Activated T-helper 1 cell treated with anti-CD3 and anti-CD28 coated beads, Interleukin-2, amount 50 U/mL, for 16 hours (primary cell): ENCODE measurements around the gene ARID5A.
A peak's percentile ranks its signal among the peaks of the same experiment; 100 is the strongest.
"Not testable (repeated sequence)": the region's sequence is repeated elsewhere in the genome, so short reads cannot be mapped to it uniquely, and the experiment has no call there.

ENCODE experiments used
- DNase-seq, 2 donors: peaks; one replicate each; pipeline ENCODE4 v3.0.0-alpha.2; 2020; ENCODE audit warnings: low read depth in 1 of 2, low spot score in 1 of 2

ARID5A gene

DNA sequence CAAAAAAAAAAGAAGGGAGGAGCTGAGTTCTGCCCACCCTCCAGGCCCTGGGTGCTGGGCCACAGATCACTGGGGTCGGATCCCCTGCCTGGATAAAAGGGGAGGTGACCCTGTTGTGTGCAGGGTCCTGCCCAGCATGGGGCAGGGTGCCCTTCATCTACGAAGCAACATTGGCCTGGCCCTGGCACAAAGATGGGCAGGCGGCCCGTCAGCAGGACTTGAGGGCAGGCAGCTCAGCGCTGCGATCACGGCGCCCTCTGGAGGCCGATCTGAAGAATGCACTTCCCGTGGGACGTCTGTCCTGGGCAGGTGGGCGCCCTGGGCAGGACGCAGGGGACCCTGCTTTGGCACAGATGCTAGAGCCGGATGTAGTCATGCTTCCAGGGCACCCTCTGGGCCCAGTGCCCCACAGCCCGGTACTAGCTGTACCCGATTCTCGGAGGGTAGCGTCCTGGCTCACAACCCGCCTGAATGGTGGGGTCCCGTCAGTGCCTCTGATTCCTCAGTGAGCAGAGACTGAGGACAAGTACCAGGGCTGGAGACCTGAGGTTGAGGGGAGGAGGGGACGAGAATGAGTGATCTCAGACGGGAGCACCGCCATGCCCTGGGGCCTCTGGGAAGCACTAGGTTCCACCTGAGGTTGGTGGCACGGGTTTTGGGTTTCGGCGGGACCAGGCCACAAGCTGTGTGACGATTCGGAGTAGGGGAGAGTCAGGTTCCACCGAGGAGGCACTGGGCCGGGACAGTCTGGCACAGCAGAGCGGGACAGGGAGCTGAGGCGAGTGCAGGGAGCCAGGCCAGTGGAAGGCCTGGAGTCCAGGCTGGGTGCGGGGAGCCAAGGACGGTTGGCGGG, 18.0 kb downstream of the ARID5A start:
- peak; percentile 31 to 52 for DNase-seq

DNA sequence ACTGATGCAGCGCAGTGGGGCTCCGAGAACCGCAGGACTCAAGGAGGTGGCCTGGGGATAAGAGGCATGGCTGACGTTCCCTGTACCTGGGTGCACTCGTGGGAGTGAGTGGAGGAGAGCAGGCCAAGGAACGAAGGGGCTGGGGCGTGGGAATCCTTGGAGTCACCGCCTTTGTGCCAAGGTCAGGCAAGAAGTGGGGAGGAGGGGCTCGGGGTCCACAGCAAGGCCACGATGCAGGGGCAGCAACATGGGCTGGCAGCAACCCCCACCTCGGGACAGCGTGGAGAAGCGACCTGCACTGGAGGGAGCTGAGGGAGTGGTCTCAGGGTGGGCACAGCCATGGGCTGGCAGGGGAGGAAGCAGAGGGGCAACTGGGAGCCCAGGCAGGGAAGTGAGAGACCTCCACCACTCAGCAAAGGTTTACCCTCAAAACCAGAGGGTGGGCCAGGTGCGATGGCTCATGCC, 18.6 kb downstream of the ARID5A start:
- DNase-seq = no peak

GRCh38 chr2:96556441-96557330, 20.1 kb downstream of the ARID5A start:
- peak in 1 of 2 donors; percentile 44 for DNase-seq

- DNase-seq = not testable (repeated sequence)
Measured at GRCh38 chr2:96557421-96557820, 20.9 kb downstream of the ARID5A start.

- no peak for DNase-seq
Measured at GRCh38 chr2:96558061-96558460, 21.5 kb downstream of the ARID5A start.

DNA sequence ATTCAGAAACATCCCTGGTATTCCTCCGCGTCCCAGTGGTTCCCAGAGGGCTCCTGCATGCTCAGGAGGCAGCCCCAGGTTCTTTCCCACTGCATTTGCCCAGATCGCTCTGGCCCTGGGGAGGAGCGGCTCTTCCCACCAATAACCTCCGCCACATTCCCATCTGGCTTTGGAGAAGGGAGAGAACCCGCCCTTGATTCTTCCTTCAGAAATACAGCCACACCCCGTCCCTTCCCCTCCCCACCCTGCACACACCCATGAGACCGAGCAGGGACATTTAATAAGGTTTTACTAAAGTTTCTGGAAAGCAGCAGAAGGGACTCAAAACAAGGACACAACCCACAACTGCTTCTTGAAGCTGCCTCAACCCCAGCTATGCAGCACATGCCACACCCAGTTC, 21.9 kb downstream of the ARID5A start:
- no peak for DNase-seq

- DNase-seq = no peak
Measured at GRCh38 chr2:96564026-96564425, 27.5 kb downstream of the ARID5A start.

DNA sequence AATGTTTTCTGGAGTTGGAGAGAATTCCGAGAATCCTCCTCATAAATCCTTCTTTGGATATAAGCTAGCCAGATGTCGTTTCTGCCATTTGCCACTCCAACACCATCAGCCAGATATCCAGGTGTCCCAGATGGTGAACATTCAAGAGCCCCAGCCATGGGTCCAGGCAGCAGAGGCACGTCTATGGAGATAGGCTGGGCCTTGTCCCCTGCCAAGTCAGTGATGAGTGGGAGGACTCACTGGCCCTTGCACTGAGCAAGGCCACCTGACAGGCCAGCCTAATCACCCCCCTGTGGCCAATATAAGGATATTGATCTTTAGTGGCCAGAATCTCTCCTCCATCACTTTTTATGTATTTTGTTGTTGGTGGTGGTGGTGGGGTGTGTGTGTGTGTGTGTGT, 28.0 kb downstream of the ARID5A start:
- DNase-seq = no peak

DNA sequence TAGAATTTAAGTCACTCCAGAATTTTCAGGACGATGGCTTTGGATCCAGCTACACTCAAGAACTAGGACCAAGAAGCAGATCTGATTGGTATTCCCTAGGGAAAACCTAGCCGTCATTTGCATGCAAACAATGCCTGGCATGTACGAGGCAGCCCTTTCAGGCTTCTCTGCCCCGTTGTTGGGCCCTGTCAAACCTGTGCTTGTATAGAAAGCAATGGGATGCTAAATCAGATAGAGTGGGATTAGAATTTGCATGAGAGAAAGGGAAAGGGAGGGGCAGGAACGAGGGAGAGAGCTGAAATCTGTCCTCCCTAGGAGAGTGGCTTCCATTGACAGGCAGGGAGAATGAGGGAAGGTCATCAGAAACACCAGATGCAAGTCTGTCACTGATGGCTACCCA, 28.6 kb downstream of the ARID5A start:
- no peak for DNase-seq

DNA sequence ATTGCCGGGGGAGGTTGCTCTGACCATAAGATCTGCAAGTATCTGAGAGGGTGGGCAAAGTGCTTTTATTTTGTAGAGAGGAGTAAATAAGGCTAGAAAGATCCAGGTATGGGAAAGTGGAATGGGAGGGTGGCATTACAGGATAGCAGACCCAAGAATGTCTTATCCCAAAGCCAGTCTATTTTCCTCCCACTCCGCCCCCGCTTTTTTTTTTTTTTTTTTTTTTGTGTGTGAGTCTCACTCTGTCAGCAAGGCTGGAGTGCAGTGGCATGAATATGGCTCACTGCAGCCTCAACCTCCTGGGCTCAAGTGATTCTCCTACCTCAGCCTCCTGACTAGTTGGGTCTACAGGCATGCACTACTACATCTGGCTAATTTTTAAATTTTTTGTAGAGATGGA, 31.5 kb downstream of the ARID5A start:
- DNase-seq = no peak

DNA sequence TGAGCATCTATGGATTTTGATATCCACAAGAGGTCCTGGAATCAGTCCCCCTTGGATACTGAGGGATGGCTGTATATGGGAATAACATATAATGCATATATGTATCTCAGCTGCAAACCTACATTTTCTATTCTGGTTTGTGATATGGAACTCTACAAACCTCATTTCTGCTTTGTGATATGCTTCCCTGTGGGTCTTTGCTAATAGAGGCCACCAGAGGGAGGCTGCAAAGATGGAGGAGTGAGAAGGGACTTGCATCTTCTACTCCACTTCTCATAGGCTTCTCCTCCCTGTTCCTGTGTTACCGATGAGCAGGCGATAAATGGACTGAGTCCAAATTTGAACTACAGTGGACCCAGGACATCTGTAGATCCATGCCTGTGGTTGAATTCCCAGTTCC, 37.8 kb downstream of the ARID5A start:
- no peak for DNase-seq

- no peak for DNase-seq
Measured at GRCh38 chr2:96575785-96576456, 39.4 kb downstream of the ARID5A start.

DNA sequence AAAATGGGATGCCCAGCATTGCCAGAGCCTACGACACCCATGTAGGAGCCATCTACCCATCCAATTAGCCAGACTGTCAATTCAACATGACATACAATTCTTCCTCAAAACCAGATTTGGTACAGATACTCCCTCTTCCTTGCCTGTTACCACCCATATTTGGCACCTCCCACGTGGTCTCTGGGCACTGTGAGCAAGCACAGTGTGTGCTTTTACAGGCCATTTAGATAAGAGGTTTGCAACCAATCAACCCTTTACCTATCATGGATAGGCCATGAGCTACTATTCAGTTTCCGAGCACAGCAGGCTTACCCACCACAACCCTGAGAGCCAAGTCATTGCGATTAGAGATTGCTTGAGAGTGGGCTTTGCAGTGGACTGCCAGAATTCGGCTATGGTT, 40.9 kb downstream of the ARID5A start:
- no peak for DNase-seq

GRCh38 chr2:96578731-96579130, 42.2 kb downstream of the ARID5A start:
- no peak for DNase-seq

DNA sequence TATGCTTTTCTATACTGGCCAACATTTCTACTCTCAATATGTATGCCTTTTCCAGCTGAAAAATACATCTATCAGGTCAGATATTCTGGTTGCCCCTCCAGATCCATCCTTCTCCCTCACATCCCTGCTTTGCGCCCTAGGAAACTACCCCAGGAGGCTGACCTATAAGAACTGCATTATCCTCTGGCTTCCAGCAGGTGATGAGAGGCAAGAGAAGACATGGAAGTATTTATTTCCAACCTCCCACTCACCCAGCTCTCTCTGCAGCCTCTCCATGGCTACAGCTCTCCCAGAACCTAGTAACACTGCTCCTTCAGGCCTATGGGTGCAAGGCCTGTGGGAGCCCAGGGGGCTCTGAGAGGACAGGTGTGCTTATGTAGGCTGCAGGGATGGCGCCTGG, 42.9 kb downstream of the ARID5A start:
- DNase-seq = no peak

- no peak for DNase-seq
Measured at GRCh38 chr2:96580771-96581170, 44.2 kb downstream of the ARID5A start.

DNA sequence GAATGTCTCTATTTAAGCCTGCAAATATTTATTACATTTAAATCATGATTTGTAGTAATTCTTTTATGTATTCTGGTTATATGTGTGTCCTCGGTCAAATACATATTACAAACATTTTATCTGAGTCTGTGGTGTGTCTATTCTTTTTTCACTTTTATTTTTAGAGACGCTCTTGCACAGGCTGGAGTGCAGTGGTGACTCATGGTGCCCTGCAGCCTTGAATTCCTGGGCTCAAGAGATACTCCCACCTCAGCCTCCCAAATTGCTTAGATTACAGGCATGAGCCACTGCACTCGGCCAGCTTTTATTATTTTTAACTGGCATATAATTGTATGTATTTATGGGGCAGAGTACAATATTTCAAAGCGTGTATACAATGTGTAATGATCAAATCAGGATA, 47.5 kb downstream of the ARID5A start:
- DNase-seq = no peak

DNA sequence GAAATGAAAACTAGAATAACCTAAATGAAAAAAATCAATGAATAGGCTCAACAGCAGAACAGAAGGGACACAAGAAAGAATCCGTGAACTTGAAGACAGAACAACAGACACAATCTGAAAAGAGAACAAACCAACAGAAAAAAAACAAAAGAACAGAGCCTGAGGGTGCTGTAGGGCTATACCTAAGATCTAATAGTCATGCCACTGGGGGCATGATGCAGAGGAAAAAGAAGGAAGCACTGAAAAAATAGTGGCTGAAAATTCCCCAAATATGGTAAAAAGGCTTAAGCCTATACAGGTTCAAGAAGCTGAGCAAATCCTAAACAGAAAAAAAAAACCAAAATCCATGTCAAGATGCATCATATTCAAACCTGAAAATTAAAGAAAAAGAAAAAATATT, 51.3 kb downstream of the ARID5A start:
- no peak for DNase-seq

- no peak for DNase-seq
Measured at GRCh38 chr2:96591054-96591453, 54.5 kb downstream of the ARID5A start.

- DNase-seq = no peak
Measured at GRCh38 chr2:96591494-96591893, 54.9 kb downstream of the ARID5A start.

- DNase-seq = no peak
Measured at GRCh38 chr2:96594282-96594681, 57.7 kb downstream of the ARID5A start.
